ENCODE results near the gene EIPR1.
A peak's percentile ranks its signal among the peaks of the same experiment; 100 is the strongest.

EIPR1 gene

GRCh38 chr2:3303583-3304406 is 73.8 kb downstream of the EIPR1 start:
- peak; percentile 90 for DNase-seq (ENCODE audit: low spot score)

GRCh38 chr2:3302751-3303582 is 74.7 kb downstream of the EIPR1 start:
- DNase-seq (ENCODE audit: low spot score): peak; percentile 58

- DNase-seq (ENCODE audit: low spot score): no peak
These were observed 75.2 kb downstream of the EIPR1 start for GRCh38 chr2:3302421-3302750.

GRCh38 chr2:3301001-3301400 is 76.6 kb downstream of the EIPR1 start:
- DNase-seq (ENCODE audit: low spot score): no peak

- no peak for DNase-seq (ENCODE audit: low spot score)
These were observed 77.2 kb downstream of the EIPR1 start for GRCh38 chr2:3300224-3300995.

- DNase-seq (ENCODE audit: low spot score): no peak
These were observed 77.9 kb downstream of the EIPR1 start for GRCh38 chr2:3299703-3300102.

- DNase-seq (ENCODE audit: low spot score): no peak
These were observed 78.5 kb downstream of the EIPR1 start for GRCh38 chr2:3299130-3299529.

- no peak for DNase-seq (ENCODE audit: low spot score)
These were observed 79.4 kb downstream of the EIPR1 start for GRCh38 chr2:3298191-3298590.

- DNase-seq (ENCODE audit: low spot score): no peak
These were observed 80.1 kb downstream of the EIPR1 start for GRCh38 chr2:3297523-3297922.

- DNase-seq (ENCODE audit: low spot score): no peak
These were observed 81.2 kb downstream of the EIPR1 start for GRCh38 chr2:3296182-3296972.

- DNase-seq (ENCODE audit: low spot score): no peak
These were observed 83.1 kb downstream of the EIPR1 start for GRCh38 chr2:3294493-3294892.

- DNase-seq (ENCODE audit: low spot score): no peak
These were observed 83.5 kb downstream of the EIPR1 start for GRCh38 chr2:3294069-3294468.

GRCh38 chr2:3293221-3293620 is 84.4 kb downstream of the EIPR1 start:
- no peak for DNase-seq (ENCODE audit: low spot score)

GRCh38 chr2:3292416-3292815 is 85.2 kb downstream of the EIPR1 start:
- no peak for DNase-seq (ENCODE audit: low spot score)

- no peak for DNase-seq (ENCODE audit: low spot score)
These were observed 85.9 kb downstream of the EIPR1 start for GRCh38 chr2:3291750-3292149.

GRCh38 chr2:3291113-3291512 is 86.5 kb downstream of the EIPR1 start:
- DNase-seq (ENCODE audit: low spot score): no peak

- DNase-seq (ENCODE audit: low spot score): no peak
These were observed 87.0 kb downstream of the EIPR1 start for GRCh38 chr2:3290655-3291054.

GRCh38 chr2:3289971-3290370 is 87.6 kb downstream of the EIPR1 start:
- no peak for DNase-seq (ENCODE audit: low spot score)

- no peak for DNase-seq (ENCODE audit: low spot score)
These were observed 88.1 kb downstream of the EIPR1 start for GRCh38 chr2:3289526-3289925.

- no peak for DNase-seq (ENCODE audit: low spot score)
These were observed 88.5 kb downstream of the EIPR1 start for GRCh38 chr2:3289171-3289515.

GRCh38 chr2:3288470-3289170 is 89.0 kb downstream of the EIPR1 start:
- DNase-seq (ENCODE audit: low spot score): no peak
